GM18909 (cell line): ENCODE results near the gene GCK.
A peak's percentile ranks its signal among the peaks of the same experiment; 100 is the strongest.

Experiments used
- ATAC-seq: cut with Tn5 transposase; IDR thresholded peaks from one replicate; pipeline ENCODE4 v1.9.1; 2021; ENCODE audit warnings: mild to moderate bottlenecking; ENCODE audit not compliant: unreplicated experiment, poor library complexity

Gene GCK

DNA sequence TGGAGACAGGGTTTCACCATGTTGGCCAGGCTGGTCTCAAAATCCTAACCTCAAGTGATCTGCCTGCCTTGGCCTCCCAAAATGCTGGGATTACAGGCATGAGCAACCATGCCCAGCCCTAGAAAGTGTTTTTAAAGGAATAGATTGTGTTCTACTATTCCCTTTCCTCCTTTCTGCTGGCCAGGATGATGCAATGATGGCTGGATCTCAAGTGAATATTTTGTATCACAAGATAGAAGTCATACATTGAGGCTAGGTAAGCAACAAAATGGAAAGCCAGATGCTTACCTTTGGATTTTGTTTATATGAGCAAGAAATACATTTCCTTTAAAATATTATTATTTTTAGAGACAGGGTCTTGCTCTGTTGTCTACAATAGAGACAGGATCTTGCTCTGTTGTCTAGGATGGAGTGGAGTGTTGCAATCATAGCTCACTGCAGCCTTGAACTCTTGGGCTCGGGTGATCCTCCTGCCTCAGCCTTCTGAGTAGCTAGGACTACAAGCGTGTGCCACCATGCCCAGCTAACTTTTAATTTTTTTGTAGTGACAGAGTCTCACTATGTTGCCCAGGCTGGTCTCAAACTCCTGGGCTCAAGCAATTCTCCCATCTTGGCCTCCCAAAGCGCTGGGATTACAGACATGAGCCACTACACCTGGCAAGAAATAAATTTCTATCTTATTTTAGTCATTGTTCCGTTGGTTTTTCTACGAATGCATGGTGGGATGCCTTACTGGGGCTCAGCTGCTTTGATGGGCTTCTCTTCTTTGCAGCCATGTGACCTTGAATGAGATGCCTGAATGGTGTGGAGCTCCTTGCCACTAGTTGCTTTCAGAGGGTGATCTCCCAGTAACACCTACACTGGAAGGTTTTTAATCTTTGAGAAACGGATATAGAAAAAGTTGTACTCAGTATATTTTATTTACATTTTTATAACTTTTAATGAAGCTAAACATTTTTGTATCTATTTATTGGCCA, 90.9 kb downstream of the GCK start:
- ATAC-seq: no peak

DNA sequence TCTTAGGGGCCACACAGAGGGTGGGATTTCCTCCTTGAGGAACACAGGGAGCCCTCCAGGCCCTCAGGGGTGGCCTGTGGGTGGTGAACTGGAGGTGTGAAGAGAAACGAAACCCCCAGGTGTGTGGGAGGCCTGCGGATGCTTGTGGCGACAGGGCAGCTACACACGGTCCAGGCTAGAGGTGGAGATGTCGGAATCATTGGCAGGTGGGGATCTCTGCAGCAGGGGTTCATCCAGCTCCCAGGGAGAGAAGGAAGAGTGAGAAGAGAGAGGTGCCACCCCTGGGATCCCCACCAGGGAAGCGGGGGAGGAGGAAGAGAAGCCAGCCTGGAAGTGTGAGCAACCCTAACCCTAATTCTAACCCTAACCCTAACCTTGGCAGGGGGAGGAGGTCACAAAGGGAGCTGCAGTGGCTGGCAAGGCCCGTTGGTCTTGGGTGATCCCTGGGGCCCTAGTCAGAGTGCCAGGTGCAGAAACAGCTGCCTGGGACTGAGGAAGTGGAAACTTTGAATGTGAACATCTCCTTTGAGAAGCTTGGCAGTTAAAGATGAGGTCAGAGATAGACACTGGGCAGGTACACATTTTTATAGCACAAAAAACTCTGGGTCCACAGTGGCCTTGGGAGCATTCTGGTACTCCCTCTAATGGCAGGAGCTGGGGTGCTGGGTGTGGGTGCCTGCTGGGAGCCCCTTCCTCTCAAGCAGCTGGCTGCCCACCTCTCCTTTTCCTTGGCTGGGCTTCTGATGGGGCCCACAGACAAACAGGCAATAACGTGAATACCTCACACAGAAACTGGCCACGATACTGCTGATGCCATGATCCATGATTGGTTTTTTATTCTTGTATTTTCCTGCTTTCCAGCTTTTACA, 91.9 kb downstream of the GCK start:
- ATAC-seq: peak; percentile 78

DNA sequence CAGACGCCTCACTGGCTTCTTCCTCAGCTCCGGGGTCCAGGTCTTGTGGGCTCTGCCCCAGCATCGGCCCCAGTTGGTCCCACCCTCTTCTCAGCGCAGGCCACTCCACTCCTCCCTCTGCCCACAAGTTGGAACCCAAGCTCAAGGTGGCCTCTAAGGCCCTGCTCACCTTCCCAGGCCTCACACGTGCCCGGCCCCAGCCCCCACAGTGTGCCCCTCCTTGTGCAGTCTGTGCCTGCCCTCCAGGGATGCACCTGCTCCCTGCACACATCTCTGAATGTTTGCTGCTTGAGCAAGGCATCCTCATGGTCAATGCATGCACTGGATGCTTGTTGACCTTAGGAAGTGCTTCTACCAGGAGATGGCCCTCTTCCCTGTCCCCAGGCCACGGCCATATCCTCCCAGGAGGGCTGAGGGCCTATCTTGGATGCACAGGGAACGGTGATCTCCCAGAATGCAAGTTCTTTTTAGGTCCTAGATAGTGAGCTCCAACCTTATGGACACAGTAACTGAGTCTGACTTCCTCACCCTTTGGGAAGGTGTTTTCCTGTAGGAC, 92.8 kb downstream of the GCK start:
- ATAC-seq: no peak

DNA sequence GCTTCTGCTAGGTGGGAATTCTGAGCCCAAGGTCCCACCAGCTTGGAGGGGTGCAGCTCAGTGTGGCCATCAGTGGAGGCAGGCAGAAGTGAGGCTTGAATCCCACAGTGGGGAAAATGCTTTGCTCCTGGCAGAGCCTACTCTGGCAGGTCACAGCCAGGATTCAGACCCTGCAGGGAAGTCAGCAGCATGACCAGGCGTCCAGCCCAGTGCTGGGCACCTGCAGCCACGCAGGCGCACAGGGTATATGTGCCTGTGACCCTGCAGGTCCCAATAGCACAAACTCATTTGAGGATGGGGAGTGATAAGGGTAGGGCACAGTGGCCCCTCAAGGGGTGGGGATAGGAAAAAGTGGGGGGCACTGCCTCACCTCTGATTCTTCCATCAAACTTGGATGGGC, 93.5 kb downstream of the GCK start:
- no peak for ATAC-seq

DNA sequence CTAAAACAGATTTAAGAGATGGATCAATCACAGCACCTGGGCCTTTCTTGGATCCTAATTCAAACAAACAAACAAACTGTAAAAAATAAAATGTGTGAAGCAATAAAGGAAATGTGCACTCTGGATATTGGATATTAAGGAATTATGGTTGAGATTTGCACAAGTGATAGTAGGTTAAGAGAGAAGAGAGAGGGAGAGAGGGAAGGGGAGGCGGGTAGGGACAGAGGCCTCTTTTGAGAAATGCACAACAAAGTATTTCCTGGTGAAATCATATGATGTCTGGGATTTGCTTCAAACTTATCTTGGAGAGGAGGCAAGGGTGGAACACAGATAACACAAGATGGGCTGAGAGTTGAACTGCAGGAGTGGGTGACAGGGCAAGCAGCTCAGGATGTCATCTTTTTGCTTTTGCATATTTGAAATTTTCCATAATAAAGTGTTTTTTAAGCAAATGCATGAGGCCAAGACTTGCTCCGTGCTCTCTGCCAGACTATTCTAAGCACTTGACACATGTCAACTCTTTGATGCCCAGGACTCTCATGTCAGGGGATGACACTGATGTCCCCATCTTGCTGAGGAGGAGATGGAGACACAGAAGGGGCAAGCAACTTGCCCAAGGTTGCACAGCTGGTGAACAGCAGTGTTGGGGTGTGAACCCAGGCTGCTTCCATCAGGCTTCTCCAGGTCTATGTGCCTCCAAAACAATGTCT, 94.2 kb downstream of the GCK start:
- no peak for ATAC-seq

DNA sequence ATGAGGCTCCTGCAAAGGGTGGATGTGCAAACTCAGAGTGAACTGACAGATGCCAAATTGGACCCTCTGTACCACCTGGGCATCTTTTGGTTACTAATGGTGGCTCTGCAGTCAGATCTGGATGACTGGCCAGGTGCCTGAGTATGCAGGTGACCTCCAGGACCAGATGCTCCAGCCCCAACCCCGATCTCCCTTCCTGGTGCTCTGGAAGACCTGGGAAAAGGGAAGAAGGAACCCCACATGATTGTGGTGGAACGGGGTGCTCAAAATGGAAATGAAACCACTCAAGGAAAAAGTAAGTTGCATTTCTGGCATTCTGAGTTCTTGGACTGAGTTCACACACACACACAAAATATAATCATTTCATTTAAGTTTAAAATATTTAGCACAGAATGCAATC, 94.9 kb downstream of the GCK start:
- no peak for ATAC-seq
